HG03280 (cell line): ENCODE data around the gene ABL1.

ENCODE experiments used
- ATAC-seq: cut with Tn5 transposase; IDR thresholded peaks from one replicate; pipeline ENCODE4 v1.9.1; 2021; ENCODE audit warnings: mild to moderate bottlenecking, moderate library complexity; ENCODE audit not compliant: unreplicated experiment

Gene ABL1

DNA sequence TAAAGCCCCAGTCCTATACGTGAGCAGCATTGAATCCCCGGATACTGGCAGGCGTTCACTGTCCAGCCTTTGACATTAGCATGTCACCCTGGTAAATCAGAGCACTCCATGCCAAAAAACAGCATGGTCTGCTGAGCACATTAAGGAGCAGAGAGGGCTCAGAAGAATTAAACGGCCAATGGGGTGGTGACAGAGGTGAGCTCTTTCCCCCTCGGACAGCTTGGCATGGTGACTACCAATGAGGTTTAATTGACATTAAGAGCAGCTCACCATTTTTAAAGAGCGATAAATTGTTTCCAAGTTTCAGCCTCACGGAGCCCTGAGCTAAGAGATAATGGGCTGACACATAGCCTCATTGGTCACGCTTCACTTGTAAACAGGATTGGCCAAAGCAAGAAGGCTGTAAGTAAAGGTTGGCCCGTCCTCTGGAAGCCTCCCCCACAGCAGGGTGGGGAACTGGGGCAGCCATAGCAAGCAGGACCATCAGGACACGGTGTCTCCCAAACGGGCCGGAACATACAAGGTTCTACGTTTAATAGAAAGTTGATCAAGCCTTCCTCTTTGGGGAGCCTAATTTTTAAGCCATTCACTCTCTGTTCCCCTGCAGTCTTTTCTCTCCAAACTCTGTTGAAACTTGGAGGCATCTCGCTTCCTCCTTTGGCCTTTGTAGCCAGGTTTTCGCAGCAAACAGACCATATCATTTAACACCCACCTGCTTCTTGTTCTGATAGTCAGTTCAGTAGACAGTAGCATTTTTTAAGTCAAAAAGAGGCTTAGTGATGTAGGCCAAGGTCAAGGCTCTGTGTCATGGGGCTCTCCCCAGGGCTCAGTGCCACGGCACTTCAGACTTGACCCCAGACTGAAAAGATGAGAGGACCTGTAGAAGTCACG, 35.7 kb downstream of the ABL1 start:
- ATAC-seq = no peak

GRCh38 chr9:130871395-130872062, 36.5 kb downstream of the ABL1 start:
- ATAC-seq = no peak

DNA sequence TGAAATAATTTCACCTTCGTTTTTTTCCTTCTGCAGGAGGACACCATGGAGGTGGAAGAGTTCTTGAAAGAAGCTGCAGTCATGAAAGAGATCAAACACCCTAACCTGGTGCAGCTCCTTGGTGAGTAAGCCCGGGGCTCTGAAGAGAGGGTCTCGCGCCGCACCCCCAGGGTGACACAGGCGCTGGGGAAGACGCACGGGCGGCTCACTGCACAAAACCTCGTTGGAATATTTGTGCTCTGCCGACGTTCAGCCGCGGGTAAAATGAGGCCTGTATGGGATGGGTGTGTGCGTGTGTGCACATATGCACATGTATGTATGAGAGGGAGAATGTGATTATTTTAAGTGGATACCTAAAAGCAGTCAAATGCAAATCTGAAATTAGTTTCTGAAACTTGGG, 37.0 kb downstream of the ABL1 start:
- no peak for ATAC-seq

DNA sequence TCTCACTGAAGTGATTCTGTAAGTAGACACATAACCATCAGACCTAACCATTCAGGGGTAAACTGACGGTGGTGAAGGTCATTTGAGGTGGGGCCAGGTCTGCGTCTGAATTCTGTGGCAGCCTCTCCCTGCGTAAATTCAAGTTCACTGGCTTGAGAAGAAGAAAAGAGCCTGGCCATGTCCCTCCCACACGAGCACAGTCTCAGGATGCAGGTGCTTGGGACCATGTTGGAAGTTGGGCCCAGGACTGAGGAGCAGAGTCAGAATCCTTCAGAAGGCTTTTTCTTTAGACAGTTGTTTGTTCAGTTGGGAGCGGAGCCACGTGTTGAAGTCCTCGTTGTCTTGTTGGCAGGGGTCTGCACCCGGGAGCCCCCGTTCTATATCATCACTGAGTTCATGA, 37.5 kb downstream of the ABL1 start:
- no peak for ATAC-seq

- no peak for ATAC-seq
These were observed 38.0 kb downstream of the ABL1 start for GRCh38 chr9:130872912-130873503.

- no peak for ATAC-seq
These were observed 38.9 kb downstream of the ABL1 start for GRCh38 chr9:130873966-130874365.

DNA sequence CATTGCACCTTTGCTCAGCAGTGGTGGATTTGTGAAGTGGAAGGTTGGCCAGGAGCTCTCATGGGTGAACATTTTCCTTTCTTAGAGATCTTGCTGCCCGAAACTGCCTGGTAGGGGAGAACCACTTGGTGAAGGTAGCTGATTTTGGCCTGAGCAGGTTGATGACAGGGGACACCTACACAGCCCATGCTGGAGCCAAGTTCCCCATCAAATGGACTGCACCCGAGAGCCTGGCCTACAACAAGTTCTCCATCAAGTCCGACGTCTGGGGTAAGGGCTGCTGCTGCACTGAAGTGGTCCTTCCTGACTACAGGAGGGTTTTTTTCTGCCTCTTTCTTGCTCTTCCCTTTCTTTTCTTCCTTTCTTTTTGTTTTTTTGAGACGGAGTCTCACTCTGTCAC, 39.7 kb downstream of the ABL1 start:
- no peak for ATAC-seq

- no peak for ATAC-seq
These were observed 42.2 kb downstream of the ABL1 start for GRCh38 chr9:130877300-130877699.

DNA sequence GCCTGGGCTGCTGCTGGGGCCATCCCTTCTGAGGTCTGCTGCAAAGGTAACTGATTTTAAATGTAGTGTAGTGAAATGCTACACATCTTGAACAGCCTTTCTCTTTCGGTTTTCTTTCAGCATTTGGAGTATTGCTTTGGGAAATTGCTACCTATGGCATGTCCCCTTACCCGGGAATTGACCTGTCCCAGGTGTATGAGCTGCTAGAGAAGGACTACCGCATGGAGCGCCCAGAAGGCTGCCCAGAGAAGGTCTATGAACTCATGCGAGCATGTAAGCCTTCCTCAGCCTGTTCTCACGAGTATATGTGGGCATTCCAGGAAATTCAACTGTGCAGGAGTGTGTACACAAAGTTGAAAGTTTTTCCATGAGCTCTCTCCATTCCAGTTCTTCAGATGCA, 43.2 kb downstream of the ABL1 start:
- ATAC-seq = no peak

GRCh38 chr9:130879863-130880411, 44.9 kb downstream of the ABL1 start:
- no peak for ATAC-seq

GRCh38 chr9:130880599-130881220, 45.7 kb downstream of the ABL1 start:
- no peak for ATAC-seq

DNA sequence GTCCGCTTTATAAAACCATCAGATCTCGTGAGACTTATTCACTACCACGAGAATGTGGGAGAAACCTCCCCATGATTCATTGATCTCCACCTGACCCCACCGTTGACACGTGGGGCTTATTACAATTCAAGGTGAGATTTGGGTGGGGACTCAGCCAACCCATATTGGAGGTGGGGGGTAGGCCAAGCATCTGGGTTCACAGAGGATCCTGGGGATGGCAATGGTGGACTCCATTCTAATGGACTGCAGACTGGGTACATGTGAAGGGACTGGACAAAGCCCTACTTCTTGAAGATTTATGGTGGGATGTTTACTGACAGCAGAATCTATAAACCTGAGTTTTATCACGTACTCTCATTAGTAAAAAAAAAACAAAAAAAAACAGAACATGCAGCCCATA, 46.5 kb downstream of the ABL1 start:
- ATAC-seq = no peak

- no peak for ATAC-seq
These were observed 47.7 kb downstream of the ABL1 start for GRCh38 chr9:130882696-130883225.

DNA sequence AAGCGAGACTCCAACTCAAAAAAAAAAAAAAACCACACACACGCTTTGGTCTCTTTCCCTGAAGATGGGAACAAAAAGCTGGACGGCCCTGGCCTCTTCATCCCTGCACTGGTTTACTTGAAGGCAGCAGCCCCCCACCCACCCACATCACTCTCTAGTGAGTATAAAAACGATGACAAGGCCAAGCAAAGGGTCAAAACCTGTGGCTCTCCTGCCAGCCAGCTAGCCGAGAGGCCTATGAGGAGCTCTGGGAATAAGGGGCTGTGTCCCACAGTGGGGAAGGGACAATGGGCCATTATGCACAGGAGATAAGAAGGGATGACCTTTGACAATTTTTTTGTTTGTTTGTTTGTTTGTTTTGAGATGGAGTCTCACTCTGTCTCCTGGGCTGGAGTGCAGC, 48.4 kb downstream of the ABL1 start:
- ATAC-seq = no peak

- ATAC-seq = no peak
These were observed 49.1 kb downstream of the ABL1 start for GRCh38 chr9:130884111-130884531.

DNA sequence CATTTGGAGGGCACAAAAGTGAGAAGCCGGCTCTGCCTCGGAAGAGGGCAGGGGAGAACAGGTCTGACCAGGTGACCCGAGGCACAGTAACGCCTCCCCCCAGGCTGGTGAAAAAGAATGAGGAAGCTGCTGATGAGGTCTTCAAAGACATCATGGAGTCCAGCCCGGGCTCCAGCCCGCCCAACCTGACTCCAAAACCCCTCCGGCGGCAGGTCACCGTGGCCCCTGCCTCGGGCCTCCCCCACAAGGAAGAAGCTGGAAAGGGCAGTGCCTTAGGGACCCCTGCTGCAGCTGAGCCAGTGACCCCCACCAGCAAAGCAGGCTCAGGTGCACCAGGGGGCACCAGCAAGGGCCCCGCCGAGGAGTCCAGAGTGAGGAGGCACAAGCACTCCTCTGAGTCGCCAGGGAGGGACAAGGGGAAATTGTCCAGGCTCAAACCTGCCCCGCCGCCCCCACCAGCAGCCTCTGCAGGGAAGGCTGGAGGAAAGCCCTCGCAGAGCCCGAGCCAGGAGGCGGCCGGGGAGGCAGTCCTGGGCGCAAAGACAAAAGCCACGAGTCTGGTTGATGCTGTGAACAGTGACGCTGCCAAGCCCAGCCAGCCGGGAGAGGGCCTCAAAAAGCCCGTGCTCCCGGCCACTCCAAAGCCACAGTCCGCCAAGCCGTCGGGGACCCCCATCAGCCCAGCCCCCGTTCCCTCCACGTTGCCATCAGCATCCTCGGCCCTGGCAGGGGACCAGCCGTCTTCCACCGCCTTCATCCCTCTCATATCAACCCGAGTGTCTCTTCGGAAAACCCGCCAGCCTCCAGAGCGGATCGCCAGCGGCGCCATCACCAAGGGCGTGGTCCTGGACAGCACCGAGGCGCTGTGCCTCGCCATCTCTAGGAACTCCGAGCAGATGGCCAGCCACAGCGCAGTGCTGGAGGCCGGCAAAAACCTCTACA, 49.8 kb downstream of the ABL1 start:
- no peak for ATAC-seq

DNA sequence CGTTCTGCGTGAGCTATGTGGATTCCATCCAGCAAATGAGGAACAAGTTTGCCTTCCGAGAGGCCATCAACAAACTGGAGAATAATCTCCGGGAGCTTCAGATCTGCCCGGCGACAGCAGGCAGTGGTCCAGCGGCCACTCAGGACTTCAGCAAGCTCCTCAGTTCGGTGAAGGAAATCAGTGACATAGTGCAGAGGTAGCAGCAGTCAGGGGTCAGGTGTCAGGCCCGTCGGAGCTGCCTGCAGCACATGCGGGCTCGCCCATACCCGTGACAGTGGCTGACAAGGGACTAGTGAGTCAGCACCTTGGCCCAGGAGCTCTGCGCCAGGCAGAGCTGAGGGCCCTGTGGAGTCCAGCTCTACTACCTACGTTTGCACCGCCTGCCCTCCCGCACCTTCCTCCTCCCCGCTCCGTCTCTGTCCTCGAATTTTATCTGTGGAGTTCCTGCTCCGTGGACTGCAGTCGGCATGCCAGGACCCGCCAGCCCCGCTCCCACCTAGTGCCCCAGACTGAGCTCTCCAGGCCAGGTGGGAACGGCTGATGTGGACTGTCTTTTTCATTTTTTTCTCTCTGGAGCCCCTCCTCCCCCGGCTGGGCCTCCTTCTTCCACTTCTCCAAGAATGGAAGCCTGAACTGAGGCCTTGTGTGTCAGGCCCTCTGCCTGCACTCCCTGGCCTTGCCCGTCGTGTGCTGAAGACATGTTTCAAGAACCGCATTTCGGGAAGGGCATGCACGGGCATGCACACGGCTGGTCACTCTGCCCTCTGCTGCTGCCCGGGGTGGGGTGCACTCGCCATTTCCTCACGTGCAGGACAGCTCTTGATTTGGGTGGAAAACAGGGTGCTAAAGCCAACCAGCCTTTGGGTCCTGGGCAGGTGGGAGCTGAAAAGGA, 50.7 kb downstream of the ABL1 start:
- no peak for ATAC-seq

- ATAC-seq = no peak
These were observed 51.9 kb downstream of the ABL1 start for GRCh38 chr9:130886981-130887380.
